ENCODE measurements around the gene CHM. TPM values are rescaled to one million over a fixed set of nuclear protein-coding genes. Genes with fewer than 3 reads are reported as not detected.
"Not testable (repeated sequence)": the region's sequence is repeated elsewhere in the genome, so short reads cannot be mapped to it uniquely, and the experiment has no call there.

Gene CHM
- total and polyA plus RNA-seq, 3 experiments from 2014 or later = 8.2 to 16.7 (median 13.2) TPM

- Mint-ChIP-seq H3K27ac (peak overlapping the region in 1 of 8 donors; percentile 49), H3K9me3 (no peaks in the 10 kb centered on the region), H3K4me3 (no peak overlapping the region), H3K4me1 (no peaks in the 10 kb centered on the region), H3K36me3 (peaks cover 0 to 13% (median 2%) of the 10 kb centered on the region in 3 donors), H3K27me3 (peaks cover 0 to 4% of the 10 kb centered on the region in 2 donors)
- Histone ChIP-seq H3K36me3 (ENCODE audit: insufficient read depth, low read length) (no peaks in the 10 kb centered on the region), H3K4me1 (ENCODE audit: insufficient read depth, low read length) (no peaks in the 10 kb centered on the region), H3K4me3 (ENCODE audit: low read length) (no peak overlapping the region), H3K9me3 (ENCODE audit: low read length) (no peaks in the 10 kb centered on the region), H3K27ac (ENCODE audit: low read depth, low read length) (no peak overlapping the region), H3K27me3 (ENCODE audit: insufficient read depth, low read length, poor library complexity, severe bottlenecking) (no peaks in the 10 kb centered on the region)
- ChIA-PET CTCF (no interaction called here), POLR2A (no interaction called here)
- DNase-seq = no peak
Observed at GRCh38 chrX:85963736-85964135, 83.6 kb downstream of the CHM start.

DNA sequence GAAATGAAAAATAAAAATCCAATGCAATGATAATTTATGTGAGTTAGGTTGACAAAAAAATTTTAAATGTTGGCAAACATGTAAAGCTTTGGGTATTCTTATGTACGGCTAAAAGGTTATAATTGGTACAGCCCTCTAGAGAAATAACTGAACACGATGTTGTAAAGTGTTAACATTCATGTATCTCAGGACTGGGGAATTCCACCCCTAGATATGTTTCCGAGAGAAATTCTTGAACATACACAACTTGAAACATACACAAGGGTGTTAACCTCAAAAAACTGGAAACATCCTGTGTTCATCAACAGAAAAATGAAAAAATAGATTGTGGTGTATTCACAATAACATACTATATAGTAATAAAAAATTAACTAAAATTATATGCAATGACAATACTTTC lies 91.8 kb downstream of the CHM start:
- no peak for DNase-seq
- Histone ChIP-seq H3K4me3 (ENCODE audit: low read length) (no peak overlapping the region), H3K4me1 (ENCODE audit: insufficient read depth, low read length) (no peaks in the 10 kb centered on the region), H3K27ac (ENCODE audit: low read depth, low read length) (no peak overlapping the region), H3K9me3 (ENCODE audit: low read length) (no peaks in the 10 kb centered on the region), H3K27me3 (ENCODE audit: insufficient read depth, low read length, poor library complexity, severe bottlenecking) (no peaks in the 10 kb centered on the region), H3K36me3 (ENCODE audit: insufficient read depth, low read length) (no peaks in the 10 kb centered on the region)
- POLR2A ChIA-PET = no interaction called here
- Mint-ChIP-seq H3K27ac (no peak overlapping the region), H3K4me1 (peaks cover 3 to 7% (median 4%) of the 10 kb centered on the region in 3 donors), H3K27me3 (peaks cover 0 to 1% of the 10 kb centered on the region in 2 donors), H3K36me3 (peaks cover 7 to 40% (median 35%) of the 10 kb centered on the region in 3 donors), H3K9me3 (peaks cover 0 to 8% (median 0%) of the 10 kb centered on the region in 5 donors), H3K4me3 (no peak overlapping the region)
- CTCF ChIA-PET = no interaction called here

- H3K27ac Mint-ChIP-seq; H3K27ac ChIP-seq (ENCODE audit: low read depth, low read length); CTCF ChIA-PET; H3K4me3 ChIP-seq (ENCODE audit: low read length); H3K4me1 ChIP-seq (ENCODE audit: insufficient read depth, low read length); H3K27me3 Mint-ChIP-seq; H3K4me3 Mint-ChIP-seq; POLR2A ChIA-PET; DNase-seq; H3K9me3 ChIP-seq (ENCODE audit: low read length); H3K36me3 ChIP-seq (ENCODE audit: insufficient read depth, low read length); H3K4me1 Mint-ChIP-seq; H3K27me3 ChIP-seq (ENCODE audit: insufficient read depth, low read length, poor library complexity, severe bottlenecking): not testable (repeated sequence)
- Mint-ChIP-seq H3K9me3 (peaks cover 0 to 22% (median 11%) of the 10 kb centered on the region in 5 donors), H3K36me3 (peaks cover 22 to 50% (median 35%) of the 10 kb centered on the region in 3 donors)
Observed at GRCh38 chrX:85944751-85945150, 102.6 kb downstream of the CHM start.

- H3K4me3 ChIP-seq (ENCODE audit: low read length) = no peak overlapping the region
- no peaks in the 10 kb centered on the region for H3K27me3 ChIP-seq (ENCODE audit: insufficient read depth, low read length, poor library complexity, severe bottlenecking)
- DNase-seq = no peak
- no peak overlapping the region for H3K27ac ChIP-seq (ENCODE audit: low read depth, low read length)
- no peak overlapping the region for H3K4me3 Mint-ChIP-seq
- ChIA-PET CTCF (no interaction called here), POLR2A (no interaction called here)
- no peaks in the 10 kb centered on the region for H3K36me3 ChIP-seq (ENCODE audit: insufficient read depth, low read length)
- peaks cover 0 to 19% (median 10%) of the 10 kb centered on the region in 5 donors for H3K9me3 Mint-ChIP-seq
- H3K4me1 Mint-ChIP-seq = peaks cover 0 to 6% (median 0%) of the 10 kb centered on the region in 3 donors
- H3K27me3 Mint-ChIP-seq = peaks cover 0 to 4% of the 10 kb centered on the region in 2 donors
- H3K9me3 ChIP-seq (ENCODE audit: low read length) = no peaks in the 10 kb centered on the region
- no peak overlapping the region for H3K27ac Mint-ChIP-seq
- H3K36me3 Mint-ChIP-seq = peaks cover 12 to 33% (median 24%) of the 10 kb centered on the region in 3 donors
- no peaks in the 10 kb centered on the region for H3K4me1 ChIP-seq (ENCODE audit: insufficient read depth, low read length)
Observed at GRCh38 chrX:85941275-85941674, 106.1 kb downstream of the CHM start.

DNA sequence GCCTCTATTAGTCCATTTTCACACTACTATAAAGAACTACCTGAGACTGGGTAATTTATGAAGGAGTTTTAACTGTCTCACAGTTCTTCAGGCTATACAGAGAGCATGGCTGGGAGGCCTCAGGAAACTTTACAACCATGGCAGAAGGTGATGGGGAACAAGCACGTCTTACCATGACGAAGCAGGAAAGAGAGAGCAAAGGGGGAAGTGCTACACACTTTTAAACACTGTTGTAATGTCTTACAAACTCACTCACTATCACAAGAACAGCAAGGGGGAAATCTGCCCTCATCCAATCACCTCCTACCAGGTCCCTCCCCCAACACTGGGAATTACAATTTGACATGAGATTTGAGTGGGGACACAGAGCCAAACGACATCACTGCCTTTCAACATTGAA lies 107.4 kb downstream of the CHM start:
- POLR2A ChIA-PET; H3K4me3 Mint-ChIP-seq; H3K27me3 Mint-ChIP-seq; H3K36me3 ChIP-seq (ENCODE audit: insufficient read depth, low read length); H3K27ac ChIP-seq (ENCODE audit: low read depth, low read length); H3K4me1 Mint-ChIP-seq; H3K9me3 Mint-ChIP-seq; H3K9me3 ChIP-seq (ENCODE audit: low read length); H3K27ac Mint-ChIP-seq; H3K27me3 ChIP-seq (ENCODE audit: insufficient read depth, low read length, poor library complexity, severe bottlenecking); H3K4me1 ChIP-seq (ENCODE audit: insufficient read depth, low read length); H3K4me3 ChIP-seq (ENCODE audit: low read length); DNase-seq; CTCF ChIA-PET: not testable (repeated sequence)
- H3K36me3 Mint-ChIP-seq = peaks cover 9 to 24% (median 10%) of the 10 kb centered on the region in 3 donors

- DNase-seq; H3K4me1 ChIP-seq (ENCODE audit: insufficient read depth, low read length); H3K4me3 Mint-ChIP-seq; H3K27ac ChIP-seq (ENCODE audit: low read depth, low read length); H3K27ac Mint-ChIP-seq; CTCF ChIA-PET; H3K9me3 Mint-ChIP-seq; POLR2A ChIA-PET; H3K4me3 ChIP-seq (ENCODE audit: low read length); H3K9me3 ChIP-seq (ENCODE audit: low read length); H3K27me3 ChIP-seq (ENCODE audit: insufficient read depth, low read length, poor library complexity, severe bottlenecking); H3K4me1 Mint-ChIP-seq; H3K27me3 Mint-ChIP-seq; H3K36me3 Mint-ChIP-seq; H3K36me3 ChIP-seq (ENCODE audit: insufficient read depth, low read length): not testable (repeated sequence)
Observed at GRCh38 chrX:85934399-85934798, 113.0 kb downstream of the CHM start.

DNA sequence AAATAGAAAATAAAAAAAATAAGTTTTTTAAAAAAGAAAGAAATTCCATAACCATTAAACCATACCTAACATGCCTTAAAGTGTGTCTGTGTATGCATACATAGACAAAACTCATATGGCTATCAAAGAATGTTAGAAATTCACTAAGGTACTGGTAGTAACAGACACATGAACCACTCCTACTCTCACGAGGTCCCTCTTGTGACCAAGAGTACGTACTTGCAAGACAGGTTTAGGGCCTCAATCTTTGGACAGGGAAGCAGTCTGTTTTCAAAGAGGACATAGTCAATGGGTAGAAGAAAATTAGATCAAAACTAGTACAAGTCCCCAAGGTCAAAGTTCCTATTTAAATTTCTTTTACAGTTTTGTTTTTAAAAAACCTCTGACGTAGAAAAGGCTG lies 117.3 kb downstream of the CHM start:
- POLR2A ChIA-PET = no interaction called here
- Histone ChIP-seq H3K27ac (ENCODE audit: low read depth, low read length) (no peak overlapping the region), H3K27me3 (ENCODE audit: insufficient read depth, low read length, poor library complexity, severe bottlenecking) (no peaks in the 10 kb centered on the region), H3K9me3 (ENCODE audit: low read length) (no peaks in the 10 kb centered on the region), H3K36me3 (ENCODE audit: insufficient read depth, low read length) (no peaks in the 10 kb centered on the region), H3K4me1 (ENCODE audit: insufficient read depth, low read length) (no peaks in the 10 kb centered on the region), H3K4me3 (ENCODE audit: low read length) (no peak overlapping the region)
- CTCF ChIA-PET = no interaction called here
- Mint-ChIP-seq H3K9me3 (peaks cover 0 to 1% (median 0%) of the 10 kb centered on the region in 5 donors), H3K4me1 (peaks cover 4 to 6% (median 4%) of the 10 kb centered on the region in 3 donors), H3K4me3 (no peak overlapping the region), H3K27me3 (peaks cover 0 to 2% of the 10 kb centered on the region in 2 donors), H3K27ac (no peak overlapping the region), H3K36me3 (peaks cover 0 to 5% (median 3%) of the 10 kb centered on the region in 3 donors)
- DNase-seq = no peak

DNA sequence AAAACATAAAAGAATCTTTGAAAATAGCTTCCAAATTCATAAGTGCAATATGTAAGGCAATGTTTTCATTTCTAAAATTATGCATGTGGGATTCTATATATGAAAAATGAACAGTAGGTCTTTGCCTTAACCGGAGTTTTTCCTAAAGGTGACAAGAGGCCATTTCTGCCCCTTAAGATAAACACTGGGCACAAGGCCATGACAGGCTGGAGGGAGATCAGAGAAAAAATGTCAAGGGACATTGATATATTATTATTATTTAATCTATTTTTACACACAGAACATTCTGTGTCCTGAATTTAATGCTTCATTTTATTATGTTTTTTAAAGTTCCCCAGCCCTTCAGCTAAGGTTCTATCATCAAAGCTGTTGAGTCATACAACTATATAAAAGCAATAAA lies 118.8 kb downstream of the CHM start:
- Mint-ChIP-seq H3K27ac (no peak overlapping the region), H3K27me3 (peaks cover 0 to 2% of the 10 kb centered on the region in 2 donors), H3K36me3 (peaks cover 0 to under 1% (median 0%) of the 10 kb centered on the region in 3 donors), H3K9me3 (no peaks in the 10 kb centered on the region), H3K4me3 (no peak overlapping the region), H3K4me1 (peaks cover 4 to 21% (median 9%) of the 10 kb centered on the region in 3 donors)
- CTCF ChIA-PET = no interaction called here
- POLR2A ChIA-PET = no interaction called here
- Histone ChIP-seq H3K36me3 (ENCODE audit: insufficient read depth, low read length) (no peaks in the 10 kb centered on the region), H3K4me3 (ENCODE audit: low read length) (no peak overlapping the region), H3K4me1 (ENCODE audit: insufficient read depth, low read length) (no peaks in the 10 kb centered on the region), H3K9me3 (ENCODE audit: low read length) (no peaks in the 10 kb centered on the region), H3K27ac (ENCODE audit: low read depth, low read length) (no peak overlapping the region), H3K27me3 (ENCODE audit: insufficient read depth, low read length, poor library complexity, severe bottlenecking) (no peaks in the 10 kb centered on the region)
- no peak for DNase-seq

DNA sequence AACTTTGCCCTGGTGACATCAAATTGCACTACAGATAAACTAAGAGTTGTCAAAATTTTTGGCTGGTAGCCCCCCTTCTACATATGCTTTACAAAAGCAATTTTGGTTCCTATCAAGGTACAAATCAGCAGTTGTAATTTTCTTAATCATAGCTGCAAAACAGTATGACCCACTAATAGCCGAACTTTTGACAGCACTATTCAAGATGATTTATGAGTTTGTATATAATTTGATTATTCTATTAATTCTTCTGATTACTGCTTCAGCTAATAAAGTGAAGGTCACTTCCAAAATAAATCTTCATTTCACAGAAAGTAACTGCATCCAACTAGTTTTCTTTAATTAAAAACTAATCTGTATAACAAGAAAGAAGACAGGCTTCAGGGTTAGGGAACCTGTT lies 119.6 kb downstream of the CHM start:
- H3K36me3 Mint-ChIP-seq = peaks cover 0 to 3% (median 0%) of the 10 kb centered on the region in 3 donors
- H3K4me3 Mint-ChIP-seq = no peak overlapping the region
- H3K27ac Mint-ChIP-seq = no peak overlapping the region
- ChIA-PET POLR2A (no interaction called here), CTCF (no interaction called here)
- no peaks in the 10 kb centered on the region for H3K9me3 Mint-ChIP-seq
- H3K27me3 Mint-ChIP-seq = peaks cover 0 to 2% of the 10 kb centered on the region in 2 donors
- DNase-seq = no peak
- Histone ChIP-seq H3K36me3 (ENCODE audit: insufficient read depth, low read length) (no peaks in the 10 kb centered on the region), H3K9me3 (ENCODE audit: low read length) (no peaks in the 10 kb centered on the region), H3K27me3 (ENCODE audit: insufficient read depth, low read length, poor library complexity, severe bottlenecking) (no peaks in the 10 kb centered on the region), H3K4me1 (ENCODE audit: insufficient read depth, low read length) (no peaks in the 10 kb centered on the region), H3K27ac (ENCODE audit: low read depth, low read length) (no peak overlapping the region), H3K4me3 (ENCODE audit: low read length) (no peak overlapping the region)
- peaks cover 4 to 29% (median 11%) of the 10 kb centered on the region in 3 donors for H3K4me1 Mint-ChIP-seq
